Cardiac muscle cell (in vitro differentiated cells and primary cell): ENCODE results near the gene TMEM232. TPM values are rescaled to one million over a fixed set of nuclear protein-coding genes. Genes with fewer than 3 reads are reported as not detected.

Source experiments
- DNase-seq, 2 donors: peaks; one replicate each; pipeline versions ENCODE4 v3.0.0 to v3.0.0-alpha.2; 2010 to 2017; ENCODE audit warnings: low read depth in 1 of 2, low spot score in 1 of 2
- H3K27ac ChIP-seq: fragments of 200-600 bp; sonication (generic); 2 replicates; pipeline ENCODE4 v1.5.1; 2016
- H3K27me3 ChIP-seq: fragments of 200-600 bp; sonication (generic); 2 replicates; pipeline ENCODE4 v1.6.0; 2016; ENCODE audit warnings: control low read depth
- H3K36me3 ChIP-seq: fragments of 200-600 bp; sonication (generic); 2 replicates; pipeline ENCODE4 v1.5.1; 2016; ENCODE audit warnings: control low read depth
- H3K4me1 ChIP-seq: fragments of 200-600 bp; sonication (generic); 2 replicates; pipeline ENCODE4 v1.8.1; 2017; ENCODE audit warnings: low read depth, mild to moderate bottlenecking, mixed run types
- H3K4me3 ChIP-seq: fragments of 200-600 bp; sonication (generic); 2 replicates; pipeline ENCODE4 v1.5.1; 2016; ENCODE audit warnings: mild to moderate bottlenecking
- H3K9me3 ChIP-seq: fragments of 200-600 bp; sonication (generic); 2 replicates; pipeline ENCODE4 v1.5.1; 2017; ENCODE audit warnings: low read depth, mild to moderate bottlenecking, control low read depth
- CTCF ChIP-seq: IDR thresholded peaks from 2 replicates; pipeline ENCODE4 v1.5.1; 2012; ENCODE audit warnings: low read depth, mild to moderate bottlenecking, low read length
- polyA plus RNA-seq: library from polyadenylated mRNA; unstranded; fragments of >200 nt; fragmentation: Nextera tagmentation; extraction: Ambion mirVana; gene quantifications from 2 replicates; pipeline ENCODE4 v1.2.1, GENCODE V29; 2016
- total RNA-seq: library from RNA; depleted of rRNA; stranded (reverse); fragments of >200 nt; gene quantifications from 2 replicates; pipeline ENCODE4 v1.2.3, GENCODE V29; 2016

TMEM232 gene
- total and polyA plus RNA-seq, 2 experiments from 2014 or later = 2.5 to 7.0 TPM

GRCh38 chr5:110510146-110510545 is 216.3 kb downstream of the TMEM232 start:
- TF ChIP-seq CTCF = no peak
- Histone ChIP-seq H3K27ac (no peak overlapping the region), H3K4me3 (no peak overlapping the region), H3K36me3 (no peaks in the 10 kb centered on the region), H3K27me3 (no peaks in the 10 kb centered on the region), H3K9me3 (no peaks in the 10 kb centered on the region), H3K4me1 (no peaks in the 10 kb centered on the region)
- no peak for DNase-seq

DNA sequence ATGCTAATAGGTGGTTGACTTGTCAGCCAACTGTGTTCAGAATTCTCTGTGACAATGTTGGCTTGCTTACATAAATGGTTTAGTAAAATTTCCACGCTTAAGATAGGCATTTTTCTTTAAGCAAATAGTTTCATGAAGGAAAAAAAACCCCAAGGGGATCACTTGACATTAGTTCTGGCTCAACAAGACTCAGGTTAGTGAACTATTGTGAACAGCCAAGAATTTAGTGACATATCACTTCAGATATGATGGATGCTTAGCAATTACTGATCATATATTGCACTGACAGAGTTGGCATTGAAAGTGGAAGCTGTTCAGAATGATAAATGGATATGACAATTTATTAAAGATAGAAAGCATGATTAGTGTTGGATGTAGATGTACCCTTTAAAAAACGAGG is 218.5 kb downstream of the TMEM232 start:
- Histone ChIP-seq H3K9me3 (no peaks in the 10 kb centered on the region), H3K4me1 (no peaks in the 10 kb centered on the region)

GRCh38 chr5:110506378-110506777 is 220.1 kb downstream of the TMEM232 start:
- Histone ChIP-seq H3K4me3 (no peak overlapping the region), H3K27ac (no peak overlapping the region), H3K9me3 (no peaks in the 10 kb centered on the region), H3K4me1 (no peaks in the 10 kb centered on the region), H3K36me3 (no peaks in the 10 kb centered on the region), H3K27me3 (no peaks in the 10 kb centered on the region)
- no peak for DNase-seq
- no peak for TF ChIP-seq CTCF

More for the DNA sequence above, 218.5 kb downstream of the TMEM232 start:
- H3K36me3 ChIP-seq = no peaks in the 10 kb centered on the region
- no peak for TF ChIP-seq CTCF
- H3K4me3 ChIP-seq = no peak overlapping the region
- H3K27me3 ChIP-seq = no peaks in the 10 kb centered on the region
- H3K27ac ChIP-seq = no peak overlapping the region
- DNase-seq = no peak

- TF ChIP-seq CTCF = no peak
- no peak overlapping the region for H3K4me3 ChIP-seq
- no peak for DNase-seq
- no peaks in the 10 kb centered on the region for H3K27me3 ChIP-seq
- no peak overlapping the region for H3K27ac ChIP-seq
- no peaks in the 10 kb centered on the region for H3K4me1 ChIP-seq
- H3K9me3 ChIP-seq = no peaks in the 10 kb centered on the region
- no peaks in the 10 kb centered on the region for H3K36me3 ChIP-seq
These were observed 230.2 kb downstream of the TMEM232 start for GRCh38 chr5:110496276-110496675.

DNA sequence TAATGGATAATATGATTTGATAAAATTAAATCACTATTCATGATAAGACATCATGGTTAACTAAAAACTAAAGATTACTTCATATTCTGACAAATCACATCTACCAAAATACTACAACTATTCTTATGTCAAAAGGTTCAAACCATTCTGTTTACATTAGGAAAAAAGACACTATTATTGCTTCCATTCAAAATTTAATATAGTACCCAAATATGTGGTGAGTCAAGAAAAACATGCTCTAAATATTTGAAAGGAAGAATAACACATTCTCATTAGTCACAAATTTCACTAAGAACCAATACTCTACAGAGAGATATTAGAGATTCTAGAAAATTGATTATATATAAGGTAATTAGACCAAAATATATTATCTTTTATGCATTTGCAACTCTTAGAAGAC is 234.0 kb downstream of the TMEM232 start:
- no peaks in the 10 kb centered on the region for H3K4me1 ChIP-seq
- H3K27me3 ChIP-seq = no peaks in the 10 kb centered on the region
- H3K4me3 ChIP-seq = no peak overlapping the region
- H3K27ac ChIP-seq = no peak overlapping the region
- TF ChIP-seq CTCF = no peak
- DNase-seq = no peak
- H3K36me3 ChIP-seq = no peaks in the 10 kb centered on the region
- H3K9me3 ChIP-seq = no peaks in the 10 kb centered on the region

GRCh38 chr5:110478895-110479294 is 247.6 kb downstream of the TMEM232 start:
- peak in 1 of 2 donors; percentile 77 for DNase-seq
- no peaks in the 10 kb centered on the region for H3K4me1 ChIP-seq
- TF ChIP-seq CTCF = no peak
- no peak overlapping the region for H3K4me3 ChIP-seq
- no peaks in the 10 kb centered on the region for H3K27me3 ChIP-seq
- no peak overlapping the region for H3K27ac ChIP-seq
- H3K36me3 ChIP-seq = no peaks in the 10 kb centered on the region
- no peaks in the 10 kb centered on the region for H3K9me3 ChIP-seq
